ENCODE results near the gene DAB2IP. TPM values are rescaled to one million over a fixed set of nuclear protein-coding genes. Genes with fewer than 3 reads are reported as not detected.
A peak's percentile ranks its signal among the peaks of the same experiment; 100 is the strongest.

DAB2IP gene
- total and polyA plus RNA-seq, 2 donors from 2014 or later: 33.8 to 105 TPM

DNA sequence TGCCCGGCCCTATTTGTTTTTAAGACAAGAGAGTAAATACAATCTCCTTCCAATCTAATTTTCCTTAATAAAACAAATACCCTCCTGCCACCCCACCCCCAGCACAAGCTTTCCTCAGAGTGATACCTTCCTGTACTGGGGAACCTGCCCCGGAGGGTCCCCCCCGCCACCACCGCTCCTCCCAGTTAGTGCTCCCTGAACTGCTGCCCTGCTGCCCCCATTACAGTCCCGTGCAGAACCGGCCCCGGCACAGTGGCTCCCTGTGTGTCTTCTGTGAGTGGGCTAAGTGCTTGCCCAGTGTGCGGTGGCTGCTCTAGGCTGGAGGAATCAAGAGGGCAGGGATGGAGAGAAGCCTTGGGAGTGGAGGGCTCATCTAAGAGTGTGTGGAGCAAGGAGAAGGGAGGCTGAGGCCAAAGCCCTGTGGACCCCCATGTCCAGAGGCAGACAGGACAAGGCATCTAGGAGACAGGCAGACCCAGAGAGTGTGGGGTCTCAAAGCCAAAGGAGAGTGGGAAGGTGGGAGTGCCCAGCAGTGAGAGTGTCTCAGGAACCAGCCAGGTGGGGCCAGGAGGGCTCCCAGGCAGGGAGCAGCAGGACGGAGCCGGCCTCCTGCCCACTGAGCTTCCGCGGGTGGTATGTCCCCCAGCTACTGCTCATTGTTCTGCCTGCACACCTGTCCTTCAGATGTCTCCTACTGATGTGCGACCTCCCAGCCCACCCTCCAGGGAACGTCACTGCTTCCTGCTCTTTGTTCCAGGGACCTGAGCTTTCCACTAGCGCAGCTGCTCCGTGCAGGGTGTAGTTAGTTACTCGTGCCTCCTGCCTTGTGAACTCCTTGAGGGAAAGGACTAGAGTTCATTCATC lies 129.0 kb downstream of the DAB2IP start:
- peaks cover 2 to 39% (median 30%) of the 10 kb centered on the region in 3 donors for H3K36me3 ChIP-seq (ENCODE audit: control insufficient read depth in 2 of 3, insufficient read depth in 3 of 3, low read length in 3 of 3)
- H3K4me1 ChIP-seq (ENCODE audit: control insufficient read depth in 2 of 3, insufficient read depth in 2 of 3, low read depth in 1 of 3, low read length in 3 of 3): no peaks in the 10 kb centered on the region
- intact Hi-C loops (cut with DNase I): no loop called here
- H3K9ac ChIP-seq (ENCODE audit: low read length in 3 of 3): no peak overlapping the region
- H3K27ac ChIP-seq (ENCODE audit: low read depth in 2 of 2, low read length in 2 of 2): peak overlapping the region in 1 of 2 donors; percentile 43
- peak in 2 of 5 donors; percentile 33 to 69 for DNase-seq
- no peak for FAIRE-seq
- no peak overlapping the region for H3K4me3 ChIP-seq (ENCODE audit: low read length in 3 of 3)
- TF ChIP-seq, protein P1, sequence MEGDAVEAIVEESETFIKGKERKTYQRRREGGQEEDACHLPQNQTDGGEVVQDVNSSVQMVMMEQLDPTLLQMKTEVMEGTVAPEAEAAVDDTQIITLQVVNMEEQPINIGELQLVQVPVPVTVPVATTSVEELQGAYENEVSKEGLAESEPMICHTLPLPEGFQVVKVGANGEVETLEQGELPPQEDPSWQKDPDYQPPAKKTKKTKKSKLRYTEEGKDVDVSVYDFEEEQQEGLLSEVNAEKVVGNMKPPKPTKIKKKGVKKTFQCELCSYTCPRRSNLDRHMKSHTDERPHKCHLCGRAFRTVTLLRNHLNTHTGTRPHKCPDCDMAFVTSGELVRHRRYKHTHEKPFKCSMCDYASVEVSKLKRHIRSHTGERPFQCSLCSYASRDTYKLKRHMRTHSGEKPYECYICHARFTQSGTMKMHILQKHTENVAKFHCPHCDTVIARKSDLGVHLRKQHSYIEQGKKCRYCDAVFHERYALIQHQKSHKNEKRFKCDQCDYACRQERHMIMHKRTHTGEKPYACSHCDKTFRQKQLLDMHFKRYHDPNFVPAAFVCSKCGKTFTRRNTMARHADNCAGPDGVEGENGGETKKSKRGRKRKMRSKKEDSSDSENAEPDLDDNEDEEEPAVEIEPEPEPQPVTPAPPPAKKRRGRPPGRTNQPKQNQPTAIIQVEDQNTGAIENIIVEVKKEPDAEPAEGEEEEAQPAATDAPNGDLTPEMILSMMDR (IDR thresholded peaks at IDR 0.05; ENCODE audit: borderline replicate concordance, extremely low read depth, insufficient read depth): no peak
- no peaks in the 10 kb centered on the region for H3K27me3 ChIP-seq (ENCODE audit: control insufficient read depth, insufficient read depth, low read length)
- H3K9me3 ChIP-seq (ENCODE audit: control insufficient read depth in 2 of 3, insufficient read depth in 1 of 3, low read length in 3 of 3): peaks cover 0 to 4% (median 0%) of the 10 kb centered on the region in 3 donors

DNA sequence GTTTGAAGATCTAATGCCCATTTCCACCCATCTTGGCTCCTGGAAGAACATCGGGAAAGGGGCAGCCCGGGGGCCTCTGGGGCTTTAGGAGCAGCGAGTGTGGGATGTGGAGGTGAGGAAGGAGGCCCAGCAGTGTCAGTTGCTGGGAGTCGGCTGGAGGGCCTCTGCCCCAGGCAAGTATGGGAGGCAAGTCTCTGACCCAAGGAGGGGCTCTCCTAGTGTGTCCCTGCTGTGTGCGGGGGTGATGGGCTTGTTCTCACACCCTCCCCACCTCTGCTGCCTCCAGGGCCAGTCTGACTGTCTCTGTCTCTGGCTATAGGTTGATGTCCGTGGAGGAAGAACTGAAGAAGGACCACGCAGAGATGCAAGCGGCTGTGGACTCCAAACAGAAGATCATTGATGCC lies 129.7 kb downstream of the DAB2IP start:
- FAIRE-seq: no peak

DNA sequence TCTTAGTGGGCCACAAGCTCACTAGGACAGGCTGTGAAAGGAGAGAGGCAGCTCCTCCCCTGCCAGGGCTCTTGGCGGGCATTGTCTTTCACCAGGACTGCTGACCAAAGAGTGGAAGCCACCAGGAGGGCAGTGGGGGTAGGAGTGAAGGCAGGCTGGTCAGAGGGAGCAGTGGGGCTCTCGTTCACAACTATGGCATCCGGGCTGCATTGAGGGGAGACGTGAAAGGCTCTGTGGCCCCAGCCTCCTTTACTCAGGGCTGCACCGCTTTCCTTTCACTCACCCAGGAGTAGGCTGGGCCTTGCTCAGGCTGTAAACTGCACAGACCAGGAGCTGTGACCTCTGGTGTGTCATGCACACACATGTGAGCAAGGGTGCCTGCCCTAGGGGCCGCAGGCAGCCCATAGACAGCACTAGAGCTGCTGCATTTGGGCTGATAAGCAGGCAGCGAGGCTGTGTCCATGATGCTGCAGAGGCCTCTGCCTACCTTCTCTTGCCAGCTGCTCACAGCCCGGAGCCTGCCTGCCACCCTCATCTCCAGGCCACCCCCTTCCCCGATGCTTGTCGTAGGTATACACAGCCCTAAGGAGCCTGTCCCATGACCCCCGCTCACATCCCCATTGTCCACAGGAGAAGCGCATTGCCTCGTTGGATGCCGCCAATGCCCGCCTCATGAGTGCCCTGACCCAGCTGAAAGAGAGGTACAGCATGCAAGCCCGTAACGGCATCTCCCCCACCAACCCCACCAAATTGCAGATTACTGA lies 130.4 kb downstream of the DAB2IP start:
- Histone ChIP-seq H3K27me3 (ENCODE audit: control insufficient read depth, insufficient read depth, low read length) (no peaks in the 10 kb centered on the region), H3K27ac (ENCODE audit: low read depth in 2 of 2, low read length in 2 of 2) (no peak overlapping the region), H3K36me3 (ENCODE audit: control insufficient read depth in 2 of 3, insufficient read depth in 3 of 3, low read length in 3 of 3) (peaks cover 2 to 25% (median 21%) of the 10 kb centered on the region in 3 donors), H3K4me1 (ENCODE audit: control insufficient read depth in 2 of 3, insufficient read depth in 2 of 3, low read depth in 1 of 3, low read length in 3 of 3) (no peaks in the 10 kb centered on the region), H3K9me3 (ENCODE audit: control insufficient read depth in 2 of 3, insufficient read depth in 1 of 3, low read length in 3 of 3) (peaks cover 0 to 4% (median 0%) of the 10 kb centered on the region in 3 donors), H3K9ac (ENCODE audit: low read length in 3 of 3) (no peak overlapping the region), H3K4me3 (ENCODE audit: low read length in 3 of 3) (no peak overlapping the region)
- TF ChIP-seq, protein P1 (IDR thresholded peaks at IDR 0.05; ENCODE audit: borderline replicate concordance, extremely low read depth, insufficient read depth): no peak
- intact Hi-C loops (cut with DNase I): no loop called here
- DNase-seq (no peak), FAIRE-seq (no peak)

More for the DNA sequence above, 129.7 kb downstream of the DAB2IP start:
- Histone ChIP-seq H3K27me3 (ENCODE audit: control insufficient read depth, insufficient read depth, low read length) (no peaks in the 10 kb centered on the region), H3K9me3 (ENCODE audit: control insufficient read depth in 2 of 3, insufficient read depth in 1 of 3, low read length in 3 of 3) (peaks cover 0 to 4% (median 0%) of the 10 kb centered on the region in 3 donors), H3K4me1 (ENCODE audit: control insufficient read depth in 2 of 3, insufficient read depth in 2 of 3, low read depth in 1 of 3, low read length in 3 of 3) (no peaks in the 10 kb centered on the region), H3K27ac (ENCODE audit: low read depth in 2 of 2, low read length in 2 of 2) (no peak overlapping the region), H3K9ac (ENCODE audit: low read length in 3 of 3) (no peak overlapping the region), H3K36me3 (ENCODE audit: control insufficient read depth in 2 of 3, insufficient read depth in 3 of 3, low read length in 3 of 3) (peaks cover 2 to 32% (median 28%) of the 10 kb centered on the region in 3 donors), H3K4me3 (ENCODE audit: low read length in 3 of 3) (no peak overlapping the region)
- peak in 1 of 5 donors; percentile 51 for DNase-seq
- intact Hi-C loops (cut with DNase I): no loop called here
- TF ChIP-seq, protein P1 (IDR thresholded peaks at IDR 0.05; ENCODE audit: borderline replicate concordance, extremely low read depth, insufficient read depth): no peak

Measured in kidney (tissue), 14 donors.